Measurements from ENCODE around the gene ZFYVE27. TPM values are rescaled to one million over a fixed set of nuclear protein-coding genes. Genes with fewer than 3 reads are reported as not detected.

Gene ZFYVE27
- total and polyA plus RNA-seq, 4 donors, result 21.1 to 33.9 (median 26.8) TPM

DNA sequence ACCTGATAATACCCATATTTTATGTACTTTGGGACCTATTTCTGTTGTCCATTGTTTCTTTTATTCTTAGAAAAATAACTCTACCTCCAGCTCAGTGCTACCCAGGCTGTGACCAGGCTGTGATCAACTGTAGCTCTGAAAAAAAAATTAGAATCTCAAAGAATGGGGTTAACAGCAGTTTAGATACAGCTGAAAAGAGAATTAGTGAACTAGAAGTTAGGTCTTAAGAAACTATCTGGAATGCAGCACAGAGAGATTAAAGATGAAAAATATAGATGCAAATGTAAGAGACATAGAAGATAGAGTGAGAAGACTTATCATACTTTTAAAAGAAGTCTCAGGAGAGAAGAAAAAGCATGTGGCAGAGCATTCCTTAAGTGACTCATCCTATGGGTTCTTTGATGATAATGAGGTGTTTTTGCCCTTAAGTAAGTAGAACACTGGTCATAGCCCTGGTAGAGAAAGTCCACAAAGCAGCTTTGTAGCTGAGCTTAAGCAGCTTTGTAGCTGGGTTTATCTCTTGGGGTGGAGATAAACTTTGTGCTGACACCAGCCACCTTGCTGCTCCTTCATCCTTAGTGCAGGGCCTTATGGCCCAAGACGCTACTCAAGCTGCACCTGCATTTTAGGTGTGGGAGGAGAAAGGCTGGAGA lies 62.2 kb downstream of the ZFYVE27 start:
- H3K27ac ChIP-seq (ENCODE audit: low read depth in 1 of 2, low read length in 1 of 2), result no peak overlapping the region

DNA sequence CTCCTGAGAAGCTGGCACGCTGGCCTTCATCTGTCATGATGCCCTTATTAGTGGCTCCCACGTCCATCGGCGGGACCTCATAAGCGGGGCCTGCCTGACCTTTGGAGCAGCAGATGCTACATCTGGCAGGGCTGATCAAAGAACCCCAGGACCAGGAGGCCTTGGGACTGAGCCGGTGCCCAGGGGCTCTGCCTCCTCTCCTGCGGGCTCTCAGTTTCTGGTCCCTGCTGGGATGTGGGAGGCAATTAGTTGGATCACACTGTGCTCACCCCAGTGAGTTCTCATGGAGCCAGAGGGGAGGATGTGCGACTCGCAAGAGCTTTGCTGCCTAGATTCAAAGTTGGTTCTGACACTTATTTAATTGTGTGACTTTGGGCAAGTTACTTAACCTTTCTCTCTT lies 63.5 kb downstream of the ZFYVE27 start:
- H3K4me3 ChIP-seq, result no peak overlapping the region
- no peak for ATAC-seq (ENCODE audit: insufficient read depth, low FRiP score)
- H3K9ac ChIP-seq (ENCODE audit: insufficient read depth in 1 of 2, low read length in 2 of 2), result no peak overlapping the region
- no peak overlapping the region for H3K27ac ChIP-seq (ENCODE audit: low read depth in 1 of 2, low read length in 1 of 2)
- DNase-seq, result no peak
- H3K4me1 ChIP-seq (ENCODE audit: control insufficient read depth in 5 of 5, insufficient read depth in 5 of 5, low read length in 5 of 5), result no peaks in the 10 kb centered on the region
- peaks cover 2 to 4% (median 3%) of the 10 kb centered on the region in 3 donors for H3K27me3 ChIP-seq (ENCODE audit: control insufficient read depth in 3 of 3, insufficient read depth in 3 of 3, low read length in 2 of 3)
- no peaks in the 10 kb centered on the region for H3K36me3 ChIP-seq (ENCODE audit: control insufficient read depth in 4 of 4, insufficient read depth in 4 of 4, low read length in 4 of 4)
- whole genome bisulfite sequencing, 2 donors, result 82 to 90% methylated on average over 9 of the region's 9 CpGs
- TF ChIP-seq, protein P1, sequence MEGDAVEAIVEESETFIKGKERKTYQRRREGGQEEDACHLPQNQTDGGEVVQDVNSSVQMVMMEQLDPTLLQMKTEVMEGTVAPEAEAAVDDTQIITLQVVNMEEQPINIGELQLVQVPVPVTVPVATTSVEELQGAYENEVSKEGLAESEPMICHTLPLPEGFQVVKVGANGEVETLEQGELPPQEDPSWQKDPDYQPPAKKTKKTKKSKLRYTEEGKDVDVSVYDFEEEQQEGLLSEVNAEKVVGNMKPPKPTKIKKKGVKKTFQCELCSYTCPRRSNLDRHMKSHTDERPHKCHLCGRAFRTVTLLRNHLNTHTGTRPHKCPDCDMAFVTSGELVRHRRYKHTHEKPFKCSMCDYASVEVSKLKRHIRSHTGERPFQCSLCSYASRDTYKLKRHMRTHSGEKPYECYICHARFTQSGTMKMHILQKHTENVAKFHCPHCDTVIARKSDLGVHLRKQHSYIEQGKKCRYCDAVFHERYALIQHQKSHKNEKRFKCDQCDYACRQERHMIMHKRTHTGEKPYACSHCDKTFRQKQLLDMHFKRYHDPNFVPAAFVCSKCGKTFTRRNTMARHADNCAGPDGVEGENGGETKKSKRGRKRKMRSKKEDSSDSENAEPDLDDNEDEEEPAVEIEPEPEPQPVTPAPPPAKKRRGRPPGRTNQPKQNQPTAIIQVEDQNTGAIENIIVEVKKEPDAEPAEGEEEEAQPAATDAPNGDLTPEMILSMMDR (IDR thresholded peaks at IDR 0.05; ENCODE audit: control extremely low read depth, extremely low read depth), result no peak
- H3K9me3 ChIP-seq (ENCODE audit: control insufficient read depth in 4 of 4, insufficient read depth in 3 of 4, low read length in 3 of 4), result peaks cover 0 to 6% (median 5%) of the 10 kb centered on the region in 4 donors

More for the DNA sequence above, 62.2 kb downstream of the ZFYVE27 start:
- Histone ChIP-seq H3K27me3 (ENCODE audit: control insufficient read depth in 3 of 3, insufficient read depth in 3 of 3, low read length in 2 of 3) (peaks cover 2 to 4% (median 3%) of the 10 kb centered on the region in 3 donors), H3K9me3 (ENCODE audit: control insufficient read depth in 4 of 4, insufficient read depth in 3 of 4, low read length in 3 of 4) (peaks cover 0 to 6% (median 5%) of the 10 kb centered on the region in 4 donors), H3K4me3 (no peak overlapping the region), H3K9ac (ENCODE audit: insufficient read depth in 1 of 2, low read length in 2 of 2) (no peak overlapping the region), H3K4me1 (ENCODE audit: control insufficient read depth in 5 of 5, insufficient read depth in 5 of 5, low read length in 5 of 5) (no peaks in the 10 kb centered on the region), H3K36me3 (ENCODE audit: control insufficient read depth in 4 of 4, insufficient read depth in 4 of 4, low read length in 4 of 4) (no peaks in the 10 kb centered on the region)
- ATAC-seq (ENCODE audit: insufficient read depth, low FRiP score) (no peak), DNase-seq (no peak)
- WGBS, 2 donors, result 90 to 91% methylated on average over 1 of the region's 1 CpG
- TF ChIP-seq, protein P1 (IDR thresholded peaks at IDR 0.05; ENCODE audit: control extremely low read depth, extremely low read depth), result no peak

DNA sequence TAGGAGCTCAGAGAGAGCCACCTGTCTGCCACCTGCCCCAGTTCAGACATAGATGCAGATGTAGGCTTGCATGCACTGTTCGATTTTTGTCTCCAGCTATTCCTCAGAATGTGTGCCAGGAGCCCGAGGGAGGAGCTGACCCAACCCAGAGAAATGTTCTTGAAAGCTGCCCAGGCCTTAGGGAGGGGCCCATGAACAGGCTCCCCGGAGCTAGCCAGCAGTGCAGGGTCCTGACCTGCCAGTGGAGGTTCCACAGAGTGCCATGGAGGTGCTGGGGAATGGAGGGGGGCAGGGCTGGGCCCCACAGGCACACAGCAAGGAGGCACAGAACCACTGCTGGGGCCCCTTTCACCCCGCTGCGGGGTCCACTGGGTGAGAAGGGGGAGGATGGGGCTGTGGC lies 64.5 kb downstream of the ZFYVE27 start:
- H3K9ac ChIP-seq (ENCODE audit: insufficient read depth in 1 of 2, low read length in 2 of 2), result no peak overlapping the region

More for the DNA sequence above, 64.5 kb downstream of the ZFYVE27 start:
- H3K27me3 ChIP-seq (ENCODE audit: control insufficient read depth in 3 of 3, insufficient read depth in 3 of 3, low read length in 2 of 3), result peaks cover 2 to 4% (median 2%) of the 10 kb centered on the region in 3 donors
- no peak overlapping the region for H3K4me3 ChIP-seq
- H3K9me3 ChIP-seq (ENCODE audit: control insufficient read depth in 4 of 4, insufficient read depth in 3 of 4, low read length in 3 of 4), result peaks cover 0 to 6% (median 5%) of the 10 kb centered on the region in 4 donors
- WGBS, 2 donors, result 65 to 79% methylated on average over 5 of the region's 5 CpGs
- DNase-seq, result no peak
- no peak overlapping the region for H3K27ac ChIP-seq (ENCODE audit: low read depth in 1 of 2, low read length in 1 of 2)
- no peak for ATAC-seq (ENCODE audit: insufficient read depth, low FRiP score)
- H3K4me1 ChIP-seq (ENCODE audit: control insufficient read depth in 5 of 5, insufficient read depth in 5 of 5, low read length in 5 of 5), result no peaks in the 10 kb centered on the region
- H3K36me3 ChIP-seq (ENCODE audit: control insufficient read depth in 4 of 4, insufficient read depth in 4 of 4, low read length in 4 of 4), result no peaks in the 10 kb centered on the region
- TF ChIP-seq, protein P1 (IDR thresholded peaks at IDR 0.05; ENCODE audit: control extremely low read depth, extremely low read depth), result no peak
